Measurements from ENCODE around the gene PRPF40A.

Gene PRPF40A

GRCh38 chr2:152609154-152609553 lies 108.1 kb downstream of the PRPF40A start:
- TF ChIP-seq EZH2phosphoT487 (IDR thresholded peaks at IDR 0.05; ENCODE audit: borderline replicate concordance) (no peak), CTCF (conservative IDR thresholded peaks at IDR 0.05; ENCODE audit: low read length) (no peak)
- Histone ChIP-seq H3K4me1 (ENCODE audit: insufficient read depth, low read length, poor library complexity, severe bottlenecking) (peaks cover 10% of the 10 kb centered on the region), H3K9me2 (replicated peaks; ENCODE audit: low read depth, low read length) (no peaks in the 10 kb centered on the region), H3K36me3 (ENCODE audit: insufficient read depth, low read length) (no peaks in the 10 kb centered on the region), H2AFZ (ENCODE audit: low read length) (no peak overlapping the region), H3K4me3 (ENCODE audit: low read length, poor library complexity, severe bottlenecking) (no peak overlapping the region), H3F3A (ENCODE audit: low read depth) (no peaks in the 10 kb centered on the region), H3K79me2 (ENCODE audit: insufficient read depth, low read length) (no peaks in the 10 kb centered on the region), H3K9me3 (ENCODE audit: insufficient read depth, low read depth, low read length) (no peaks in the 10 kb centered on the region), H3K27me3 (ENCODE audit: insufficient read depth, low read length, poor library complexity, severe bottlenecking) (no peaks in the 10 kb centered on the region), H3K9ac (ENCODE audit: low read depth, low read length, poor library complexity, severe bottlenecking) (no peak overlapping the region), H3K4me2 (ENCODE audit: low read depth, low read length, poor library complexity, severe bottlenecking) (no peak overlapping the region), H4K20me1 (ENCODE audit: insufficient read depth, low read length, poor library complexity, severe bottlenecking) (no peaks in the 10 kb centered on the region)

- Histone ChIP-seq H3K4me1 (ENCODE audit: insufficient read depth, low read length, poor library complexity, severe bottlenecking) (peaks cover 12% of the 10 kb centered on the region), H3F3A (ENCODE audit: low read depth) (no peaks in the 10 kb centered on the region), H3K79me2 (ENCODE audit: insufficient read depth, low read length) (no peaks in the 10 kb centered on the region), H3K4me2 (ENCODE audit: low read depth, low read length, poor library complexity, severe bottlenecking) (no peak overlapping the region), H3K9me3 (ENCODE audit: insufficient read depth, low read depth, low read length) (no peaks in the 10 kb centered on the region), H3K9me2 (replicated peaks; ENCODE audit: low read depth, low read length) (no peaks in the 10 kb centered on the region), H3K36me3 (ENCODE audit: insufficient read depth, low read length) (no peaks in the 10 kb centered on the region), H3K4me3 (ENCODE audit: low read length, poor library complexity, severe bottlenecking) (no peak overlapping the region), H3K27me3 (ENCODE audit: insufficient read depth, low read length, poor library complexity, severe bottlenecking) (no peaks in the 10 kb centered on the region), H2AFZ (ENCODE audit: low read length) (no peak overlapping the region), H4K20me1 (ENCODE audit: insufficient read depth, low read length, poor library complexity, severe bottlenecking) (no peaks in the 10 kb centered on the region), H3K9ac (ENCODE audit: low read depth, low read length, poor library complexity, severe bottlenecking) (no peak overlapping the region)
- TF ChIP-seq EZH2phosphoT487 (IDR thresholded peaks at IDR 0.05; ENCODE audit: borderline replicate concordance) (no peak), CTCF (conservative IDR thresholded peaks at IDR 0.05; ENCODE audit: low read length) (no peak)
Measured at GRCh38 chr2:152607793-152608300, 109.4 kb downstream of the PRPF40A start.

GRCh38 chr2:152606941-152607340 lies 110.3 kb downstream of the PRPF40A start:
- Histone ChIP-seq H3K4me3 (ENCODE audit: low read length, poor library complexity, severe bottlenecking) (no peak overlapping the region), H3K9me3 (ENCODE audit: insufficient read depth, low read depth, low read length) (no peaks in the 10 kb centered on the region), H3K4me2 (ENCODE audit: low read depth, low read length, poor library complexity, severe bottlenecking) (no peak overlapping the region), H3K79me2 (ENCODE audit: insufficient read depth, low read length) (no peaks in the 10 kb centered on the region), H3K4me1 (ENCODE audit: insufficient read depth, low read length, poor library complexity, severe bottlenecking) (peaks cover 5% of the 10 kb centered on the region), H3K9me2 (replicated peaks; ENCODE audit: low read depth, low read length) (no peaks in the 10 kb centered on the region), H3K36me3 (ENCODE audit: insufficient read depth, low read length) (no peaks in the 10 kb centered on the region), H2AFZ (ENCODE audit: low read length) (no peak overlapping the region), H4K20me1 (ENCODE audit: insufficient read depth, low read length, poor library complexity, severe bottlenecking) (no peaks in the 10 kb centered on the region), H3K9ac (ENCODE audit: low read depth, low read length, poor library complexity, severe bottlenecking) (no peak overlapping the region), H3F3A (ENCODE audit: low read depth) (no peaks in the 10 kb centered on the region), H3K27me3 (ENCODE audit: insufficient read depth, low read length, poor library complexity, severe bottlenecking) (no peaks in the 10 kb centered on the region)
- no peak for TF ChIP-seq EZH2phosphoT487 (IDR thresholded peaks at IDR 0.05; ENCODE audit: borderline replicate concordance)
- no peak for TF ChIP-seq CTCF (conservative IDR thresholded peaks at IDR 0.05; ENCODE audit: low read length)

All from Loucy (cell line).